ENCODE measurements around the gene FAXDC2. TPM values are rescaled to one million over a fixed set of nuclear protein-coding genes. Genes with fewer than 3 reads are reported as not detected.

Gene FAXDC2
- total and polyA plus RNA-seq, 2 of the 13 experiments (the other 11 are each of a cell fraction or from before 2014, with no cell fraction given): 4.7 to 58.8 TPM

GRCh38 chr5:154857530-154858296 lies 7.3 kb upstream of the FAXDC2 start (continued):
- TF ChIP-seq HDAC1 (CRISPR knock-in tag; IDR thresholded peaks at IDR 0.05): peak; percentile 78
- peak; percentile 85 for TF ChIP-seq FOXC1 (CRISPR knock-in tag; IDR thresholded peaks at IDR 0.05; ENCODE audit: borderline replicate concordance)
- TF ChIP-seq NFYC (CRISPR knock-in tag; IDR thresholded peaks at IDR 0.05): no peak
- TF ChIP-seq AKAP8 (CRISPR knock-in tag; IDR thresholded peaks at IDR 0.05): no peak
- TF ChIP-seq, protein P1, sequence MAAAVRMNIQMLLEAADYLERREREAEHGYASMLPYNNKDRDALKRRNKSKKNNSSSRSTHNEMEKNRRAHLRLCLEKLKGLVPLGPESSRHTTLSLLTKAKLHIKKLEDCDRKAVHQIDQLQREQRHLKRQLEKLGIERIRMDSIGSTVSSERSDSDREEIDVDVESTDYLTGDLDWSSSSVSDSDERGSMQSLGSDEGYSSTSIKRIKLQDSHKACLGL (CRISPR knock-in tag; IDR thresholded peaks at IDR 0.05): peak; percentile 91; the same call in 1 of the 2 replicates
- no peak; the same call in 1 of the 2 replicates for TF ChIP-seq MTF2 (CRISPR knock-in tag; IDR thresholded peaks at IDR 0.05; ENCODE audit: borderline replicate concordance)
- TF ChIP-seq ZNF792 (CRISPR knock-in tag; IDR thresholded peaks at IDR 0.05): no peak; the same call in 1 of the 2 replicates
- no peak for TF ChIP-seq ONECUT2 (CRISPR knock-in tag; IDR thresholded peaks at IDR 0.05)
- TF ChIP-seq ZNF136 (CRISPR knock-in tag; IDR thresholded peaks at IDR 0.05; ENCODE audit: low read depth): no peak
- no peak for TF ChIP-seq RBAK (CRISPR knock-in tag; IDR thresholded peaks at IDR 0.05)
- no peak for TF ChIP-seq SSRP1 (CRISPR knock-in tag; IDR thresholded peaks at IDR 0.05)
- TF ChIP-seq REXO4 (CRISPR knock-in tag; IDR thresholded peaks at IDR 0.05; ENCODE audit: borderline replicate concordance): no peak
- TF ChIP-seq ISL2 (CRISPR knock-in tag; IDR thresholded peaks at IDR 0.05): peak; percentile 63
- TF ChIP-seq ZFP36L2 (CRISPR knock-in tag; IDR thresholded peaks at IDR 0.05): no peak
- TF ChIP-seq, protein P2, sequence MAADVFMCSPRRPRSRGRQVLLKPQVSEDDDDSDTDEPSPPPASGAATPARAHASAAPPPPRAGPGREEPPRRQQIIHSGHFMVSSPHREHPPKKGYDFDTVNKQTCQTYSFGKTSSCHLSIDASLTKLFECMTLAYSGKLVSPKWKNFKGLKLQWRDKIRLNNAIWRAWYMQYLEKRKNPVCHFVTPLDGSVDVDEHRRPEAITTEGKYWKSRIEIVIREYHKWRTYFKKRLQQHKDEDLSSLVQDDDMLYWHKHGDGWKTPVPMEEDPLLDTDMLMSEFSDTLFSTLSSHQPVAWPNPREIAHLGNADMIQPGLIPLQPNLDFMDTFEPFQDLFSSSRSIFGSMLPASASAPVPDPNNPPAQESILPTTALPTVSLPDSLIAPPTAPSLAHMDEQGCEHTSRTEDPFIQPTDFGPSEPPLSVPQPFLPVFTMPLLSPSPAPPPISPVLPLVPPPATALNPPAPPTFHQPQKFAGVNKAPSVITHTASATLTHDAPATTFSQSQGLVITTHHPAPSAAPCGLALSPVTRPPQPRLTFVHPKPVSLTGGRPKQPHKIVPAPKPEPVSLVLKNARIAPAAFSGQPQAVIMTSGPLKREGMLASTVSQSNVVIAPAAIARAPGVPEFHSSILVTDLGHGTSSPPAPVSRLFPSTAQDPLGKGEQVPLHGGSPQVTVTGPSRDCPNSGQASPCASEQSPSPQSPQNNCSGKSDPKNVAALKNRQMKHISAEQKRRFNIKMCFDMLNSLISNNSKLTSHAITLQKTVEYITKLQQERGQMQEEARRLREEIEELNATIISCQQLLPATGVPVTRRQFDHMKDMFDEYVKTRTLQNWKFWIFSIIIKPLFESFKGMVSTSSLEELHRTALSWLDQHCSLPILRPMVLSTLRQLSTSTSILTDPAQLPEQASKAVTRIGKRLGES (CRISPR knock-in tag; IDR thresholded peaks at IDR 0.05; ENCODE audit: borderline replicate concordance): 0 out of 2 replicates have a peak, but pooled peaks have one; percentile 9
- TF ChIP-seq FLYWCH1 (CRISPR knock-in tag; IDR thresholded peaks at IDR 0.05): peak; percentile 76; the same call in 1 of the 2 replicates
- TF ChIP-seq MBD4 (IDR thresholded peaks at IDR 0.05; ENCODE audit: borderline replicate concordance, low read length): no peak
- no peak for TF ChIP-seq ZNF253 (CRISPR knock-in tag; IDR thresholded peaks at IDR 0.05; ENCODE audit: borderline replicate concordance)
- TF ChIP-seq, protein P3, sequence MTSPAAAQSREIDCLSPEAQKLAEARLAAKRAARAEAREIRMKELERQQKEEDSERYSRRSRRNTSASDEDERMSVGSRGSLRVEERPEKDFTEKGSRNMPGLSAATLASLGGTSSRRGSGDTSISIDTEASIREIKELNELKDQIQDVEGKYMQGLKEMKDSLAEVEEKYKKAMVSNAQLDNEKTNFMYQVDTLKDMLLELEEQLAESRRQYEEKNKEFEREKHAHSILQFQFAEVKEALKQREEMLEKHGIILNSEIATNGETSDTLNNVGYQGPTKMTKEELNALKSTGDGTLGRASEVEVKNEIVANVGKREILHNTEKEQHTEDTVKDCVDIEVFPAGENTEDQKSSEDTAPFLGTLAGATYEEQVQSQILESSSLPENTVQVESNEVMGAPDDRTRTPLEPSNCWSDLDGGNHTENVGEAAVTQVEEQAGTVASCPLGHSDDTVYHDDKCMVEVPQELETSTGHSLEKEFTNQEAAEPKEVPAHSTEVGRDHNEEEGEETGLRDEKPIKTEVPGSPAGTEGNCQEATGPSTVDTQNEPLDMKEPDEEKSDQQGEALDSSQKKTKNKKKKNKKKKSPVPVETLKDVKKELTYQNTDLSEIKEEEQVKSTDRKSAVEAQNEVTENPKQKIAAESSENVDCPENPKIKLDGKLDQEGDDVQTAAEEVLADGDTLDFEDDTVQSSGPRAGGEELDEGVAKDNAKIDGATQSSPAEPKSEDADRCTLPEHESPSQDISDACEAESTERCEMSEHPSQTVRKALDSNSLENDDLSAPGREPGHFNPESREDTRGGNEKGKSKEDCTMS (CRISPR knock-in tag; conservative IDR thresholded peaks at IDR 0.05): no peak
- TF ChIP-seq TFAP4 (IDR thresholded peaks at IDR 0.05; ENCODE audit: borderline replicate concordance, low read depth): peak; percentile 82
- no peak for TF ChIP-seq SMYD3 (CRISPR knock-in tag; IDR thresholded peaks at IDR 0.05)
- no peak for TF ChIP-seq MAFF (IDR thresholded peaks at IDR 0.05; ENCODE audit: low read depth, low read length)
- peak; percentile 54; the same call in 1 of the 2 replicates for TF ChIP-seq SIN3A (IDR thresholded peaks at IDR 0.05; ENCODE audit: borderline replicate concordance, low read depth, low read length)
- TF ChIP-seq STAT5B (CRISPR knock-in tag; IDR thresholded peaks at IDR 0.05): no peak
- TF ChIP-seq POLR2G (IDR thresholded peaks at IDR 0.05; ENCODE audit: low read depth, low read length): peak; percentile 51
- peak; percentile 42 for TF ChIP-seq SKI (IDR thresholded peaks at IDR 0.05; ENCODE audit: partially characterized antibody)

Measured in HepG2 (cell line).